WERI-Rb-1 (cell line): ENCODE results near the gene EFTUD2.

Experiments
- DNase-seq: peaks from one replicate; pipeline ENCODE4 v3.0.0-alpha.2; 2020
- H3K27ac ChIP-seq: fragments of 250-450 bp; sonication (Bioruptor Pico); 2 replicates; pipeline ENCODE4 v1.5.1; 2020; ENCODE audit warnings: mild to moderate bottlenecking, moderate library complexity
- H3K27me3 ChIP-seq: fragments of 250-450 bp; sonication (Bioruptor Pico); 2 replicates; pipeline ENCODE4 v1.5.1; 2021; ENCODE audit warnings: mild to moderate bottlenecking, low read depth, moderate library complexity; ENCODE audit not compliant: insufficient read depth, severe bottlenecking
- H3K36me3 ChIP-seq: fragments of 250-450 bp; sonication (Bioruptor Pico); 2 replicates; pipeline ENCODE4 v1.5.1; 2020; ENCODE audit warnings: mild to moderate bottlenecking, moderate library complexity
- H3K4me3 ChIP-seq: 2 replicates; pipeline ENCODE4 v1.5.1; 2011; ENCODE audit warnings: low read depth, mild to moderate bottlenecking, control low read depth, low read length
- H3K9me3 ChIP-seq: fragments of 250-450 bp; sonication (Bioruptor Pico); 2 replicates; pipeline ENCODE4 v1.5.1; 2021; ENCODE audit warnings: mild to moderate bottlenecking, moderate library complexity; ENCODE audit not compliant: severe bottlenecking
- TF ChIP-seq, protein P1 (sequence below): IDR thresholded peaks from 2 replicates; pipeline ENCODE4 v1.5.1; 2011; ENCODE audit warnings: low read depth, mild to moderate bottlenecking, control low read depth, inconsistent platforms, low read length

EFTUD2 gene

GRCh38 chr17:44887971-44888954 lies 11.0 kb downstream of the EFTUD2 start:
- TF ChIP-seq, protein P1, sequence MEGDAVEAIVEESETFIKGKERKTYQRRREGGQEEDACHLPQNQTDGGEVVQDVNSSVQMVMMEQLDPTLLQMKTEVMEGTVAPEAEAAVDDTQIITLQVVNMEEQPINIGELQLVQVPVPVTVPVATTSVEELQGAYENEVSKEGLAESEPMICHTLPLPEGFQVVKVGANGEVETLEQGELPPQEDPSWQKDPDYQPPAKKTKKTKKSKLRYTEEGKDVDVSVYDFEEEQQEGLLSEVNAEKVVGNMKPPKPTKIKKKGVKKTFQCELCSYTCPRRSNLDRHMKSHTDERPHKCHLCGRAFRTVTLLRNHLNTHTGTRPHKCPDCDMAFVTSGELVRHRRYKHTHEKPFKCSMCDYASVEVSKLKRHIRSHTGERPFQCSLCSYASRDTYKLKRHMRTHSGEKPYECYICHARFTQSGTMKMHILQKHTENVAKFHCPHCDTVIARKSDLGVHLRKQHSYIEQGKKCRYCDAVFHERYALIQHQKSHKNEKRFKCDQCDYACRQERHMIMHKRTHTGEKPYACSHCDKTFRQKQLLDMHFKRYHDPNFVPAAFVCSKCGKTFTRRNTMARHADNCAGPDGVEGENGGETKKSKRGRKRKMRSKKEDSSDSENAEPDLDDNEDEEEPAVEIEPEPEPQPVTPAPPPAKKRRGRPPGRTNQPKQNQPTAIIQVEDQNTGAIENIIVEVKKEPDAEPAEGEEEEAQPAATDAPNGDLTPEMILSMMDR = no peak
- Histone ChIP-seq H3K27ac (no peak overlapping the region), H3K36me3 (peaks cover 88% of the 10 kb centered on the region), H3K9me3 (no peaks in the 10 kb centered on the region), H3K4me3 (no peak overlapping the region), H3K27me3 (no peaks in the 10 kb centered on the region)
- DNase-seq = no peak

- TF ChIP-seq, protein P1 = no peak
- H3K27me3 ChIP-seq = no peaks in the 10 kb centered on the region
- H3K9me3 ChIP-seq = no peaks in the 10 kb centered on the region
- no peak for DNase-seq
- peaks cover 88% of the 10 kb centered on the region for H3K36me3 ChIP-seq
- H3K27ac ChIP-seq = no peak overlapping the region
- H3K4me3 ChIP-seq = no peak overlapping the region
Observed at GRCh38 chr17:44887016-44887415, 12.2 kb downstream of the EFTUD2 start.

- no peaks in the 10 kb centered on the region for H3K9me3 ChIP-seq
- no peak overlapping the region for H3K4me3 ChIP-seq
- H3K27ac ChIP-seq = no peak overlapping the region
- no peaks in the 10 kb centered on the region for H3K27me3 ChIP-seq
- peaks cover 90% of the 10 kb centered on the region for H3K36me3 ChIP-seq
- DNase-seq = no peak
- TF ChIP-seq, protein P1 = no peak
Observed at GRCh38 chr17:44884941-44885340, 14.3 kb downstream of the EFTUD2 start.

GRCh38 chr17:44881145-44881544 lies 18.1 kb downstream of the EFTUD2 start:
- TF ChIP-seq, protein P1 = no peak
- Histone ChIP-seq H3K27ac (no peak overlapping the region), H3K27me3 (no peaks in the 10 kb centered on the region), H3K4me3 (no peak overlapping the region), H3K36me3 (peaks cover 92% of the 10 kb centered on the region), H3K9me3 (no peaks in the 10 kb centered on the region)
- no peak for DNase-seq

DNA sequence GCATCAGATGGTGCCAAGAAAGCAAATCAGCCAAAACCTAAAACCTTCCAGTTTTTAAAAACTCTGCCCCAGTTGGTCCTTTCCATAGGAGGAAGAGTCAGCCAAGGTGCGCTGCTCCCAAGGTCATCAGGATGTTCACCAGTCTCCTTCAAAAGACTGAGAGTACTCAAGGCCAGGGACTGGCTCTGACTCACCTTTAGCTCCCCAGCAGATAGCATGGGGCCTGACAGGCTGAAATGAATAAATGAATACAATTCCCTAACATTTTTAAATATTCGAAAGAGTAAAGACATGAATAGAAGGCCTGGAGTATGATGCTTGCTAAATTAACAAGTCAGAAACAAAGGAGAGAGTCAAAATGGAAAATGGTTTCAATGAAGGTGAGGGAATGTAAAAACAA lies 19.2 kb downstream of the EFTUD2 start:
- H3K36me3 ChIP-seq = peaks cover 92% of the 10 kb centered on the region
- H3K27ac ChIP-seq = no peak overlapping the region
- DNase-seq = no peak
- no peak overlapping the region for H3K4me3 ChIP-seq
- H3K9me3 ChIP-seq = no peaks in the 10 kb centered on the region
- H3K27me3 ChIP-seq = no peaks in the 10 kb centered on the region
- TF ChIP-seq, protein P1 = no peak
